ENCODE results near the gene PRDM16. TPM values are rescaled to one million over a fixed set of nuclear protein-coding genes. Genes with fewer than 3 reads are reported as not detected.

PRDM16 gene
- polyA plus RNA-seq, 1 donor from 2014 or later: 0.21 TPM

- H3K9ac ChIP-seq (ENCODE audit: low read length): no peak overlapping the region
- no peaks in the 10 kb centered on the region for H3K9me2 ChIP-seq (ENCODE audit: insufficient read depth, low read length)
- no peak overlapping the region for H2AFZ ChIP-seq (ENCODE audit: low read depth, low read length)
- TF ChIP-seq SMC3 (conservative IDR thresholded peaks at IDR 0.05; ENCODE audit: poor library complexity) (no peak), MXI1 (conservative IDR thresholded peaks at IDR 0.05; ENCODE audit: poor library complexity, severe bottlenecking) (no peak), RAD21 (conservative IDR thresholded peaks at IDR 0.05) (no peak), TAF1 (IDR thresholded peaks at IDR 0.05; ENCODE audit: low read depth) (no peak), EP300 (conservative IDR thresholded peaks at IDR 0.05; ENCODE audit: poor library complexity, severe bottlenecking) (no peak), POLR2AphosphoS5 (IDR thresholded peaks at IDR 0.05) (no peak)
- TF ChIP-seq, protein P1, sequence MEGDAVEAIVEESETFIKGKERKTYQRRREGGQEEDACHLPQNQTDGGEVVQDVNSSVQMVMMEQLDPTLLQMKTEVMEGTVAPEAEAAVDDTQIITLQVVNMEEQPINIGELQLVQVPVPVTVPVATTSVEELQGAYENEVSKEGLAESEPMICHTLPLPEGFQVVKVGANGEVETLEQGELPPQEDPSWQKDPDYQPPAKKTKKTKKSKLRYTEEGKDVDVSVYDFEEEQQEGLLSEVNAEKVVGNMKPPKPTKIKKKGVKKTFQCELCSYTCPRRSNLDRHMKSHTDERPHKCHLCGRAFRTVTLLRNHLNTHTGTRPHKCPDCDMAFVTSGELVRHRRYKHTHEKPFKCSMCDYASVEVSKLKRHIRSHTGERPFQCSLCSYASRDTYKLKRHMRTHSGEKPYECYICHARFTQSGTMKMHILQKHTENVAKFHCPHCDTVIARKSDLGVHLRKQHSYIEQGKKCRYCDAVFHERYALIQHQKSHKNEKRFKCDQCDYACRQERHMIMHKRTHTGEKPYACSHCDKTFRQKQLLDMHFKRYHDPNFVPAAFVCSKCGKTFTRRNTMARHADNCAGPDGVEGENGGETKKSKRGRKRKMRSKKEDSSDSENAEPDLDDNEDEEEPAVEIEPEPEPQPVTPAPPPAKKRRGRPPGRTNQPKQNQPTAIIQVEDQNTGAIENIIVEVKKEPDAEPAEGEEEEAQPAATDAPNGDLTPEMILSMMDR (IDR thresholded peaks at IDR 0.05; ENCODE audit: poor library complexity, severe bottlenecking): no peak
- no peaks in the 10 kb centered on the region for H3K9me3 ChIP-seq (ENCODE audit: low read length)
- no peaks in the 10 kb centered on the region for H4K20me1 ChIP-seq (ENCODE audit: insufficient read depth)
- no peaks in the 10 kb centered on the region for H3K36me3 ChIP-seq (ENCODE audit: insufficient read depth, low read length)
- H3K79me2 ChIP-seq (replicated peaks; ENCODE audit: insufficient read depth, low read length): no peaks in the 10 kb centered on the region
- no peak overlapping the region for H3K4me3 ChIP-seq (ENCODE audit: low read length)
- H3K27ac ChIP-seq (ENCODE audit: low read length): no peak overlapping the region
- H3K27me3 ChIP-seq (ENCODE audit: insufficient read depth, low read depth, low read length): no peaks in the 10 kb centered on the region
- no peaks in the 10 kb centered on the region for H3F3A ChIP-seq (ENCODE audit: insufficient read depth, low read length, poor library complexity, severe bottlenecking)
- H3K4me2 ChIP-seq (ENCODE audit: low read length): no peak overlapping the region
Observed at GRCh38 chr1:3336641-3337630, 267.9 kb downstream of the PRDM16 start.

DNA sequence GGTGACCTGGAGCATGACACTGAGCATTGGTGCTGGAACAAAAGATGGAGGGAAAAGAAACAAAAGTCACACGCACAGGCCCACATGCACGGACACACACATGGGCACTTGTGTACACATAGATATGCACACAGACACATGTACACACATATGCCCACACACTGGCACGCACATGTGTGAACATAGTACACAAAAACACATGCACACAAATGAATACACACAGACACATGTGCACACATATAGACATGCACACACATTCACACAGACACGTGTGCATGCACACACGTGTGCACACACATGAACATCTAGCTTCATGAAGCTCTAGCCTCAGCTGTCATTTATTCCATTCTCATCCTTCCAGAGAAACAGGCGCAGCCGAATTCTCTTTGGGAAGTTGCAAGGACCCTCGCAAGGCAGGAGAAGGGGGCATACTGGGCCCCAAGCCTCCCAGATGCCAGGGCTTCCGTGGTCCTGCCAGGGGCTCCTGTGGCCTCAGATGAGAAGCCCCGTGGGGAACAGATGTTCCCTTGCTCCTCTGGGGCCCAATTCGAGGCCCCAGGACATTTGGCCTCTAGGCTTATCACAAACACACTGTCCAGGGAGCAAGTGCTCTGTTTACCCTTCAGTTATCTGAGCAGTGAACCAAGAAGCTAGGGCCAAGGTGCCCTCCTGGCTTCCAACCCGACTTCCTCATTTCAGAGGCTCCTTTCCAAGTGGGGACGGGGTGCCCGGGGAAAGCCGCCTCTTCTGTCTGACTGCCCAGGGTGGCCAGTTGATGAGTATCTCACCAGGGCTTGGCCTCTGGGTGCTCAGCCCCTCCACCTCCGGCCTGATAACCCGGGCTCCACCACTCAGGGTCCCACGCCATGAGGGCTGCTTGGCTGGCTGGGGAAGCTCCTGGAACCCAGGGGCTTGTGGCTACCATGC is 269.1 kb downstream of the PRDM16 start:
- no peaks in the 10 kb centered on the region for H4K20me1 ChIP-seq (ENCODE audit: insufficient read depth)
- no peaks in the 10 kb centered on the region for H3K27me3 ChIP-seq (ENCODE audit: insufficient read depth, low read depth, low read length)
- H2AFZ ChIP-seq (ENCODE audit: low read depth, low read length): no peak overlapping the region
- H3K9ac ChIP-seq (ENCODE audit: low read length): no peak overlapping the region
- H3K79me2 ChIP-seq (replicated peaks; ENCODE audit: insufficient read depth, low read length): no peaks in the 10 kb centered on the region
- TF ChIP-seq TAF1 (IDR thresholded peaks at IDR 0.05; ENCODE audit: low read depth): no peak
- TF ChIP-seq RAD21 (conservative IDR thresholded peaks at IDR 0.05): no peak
- no peak for TF ChIP-seq EP300 (conservative IDR thresholded peaks at IDR 0.05; ENCODE audit: poor library complexity, severe bottlenecking)
- TF ChIP-seq, protein P2, sequence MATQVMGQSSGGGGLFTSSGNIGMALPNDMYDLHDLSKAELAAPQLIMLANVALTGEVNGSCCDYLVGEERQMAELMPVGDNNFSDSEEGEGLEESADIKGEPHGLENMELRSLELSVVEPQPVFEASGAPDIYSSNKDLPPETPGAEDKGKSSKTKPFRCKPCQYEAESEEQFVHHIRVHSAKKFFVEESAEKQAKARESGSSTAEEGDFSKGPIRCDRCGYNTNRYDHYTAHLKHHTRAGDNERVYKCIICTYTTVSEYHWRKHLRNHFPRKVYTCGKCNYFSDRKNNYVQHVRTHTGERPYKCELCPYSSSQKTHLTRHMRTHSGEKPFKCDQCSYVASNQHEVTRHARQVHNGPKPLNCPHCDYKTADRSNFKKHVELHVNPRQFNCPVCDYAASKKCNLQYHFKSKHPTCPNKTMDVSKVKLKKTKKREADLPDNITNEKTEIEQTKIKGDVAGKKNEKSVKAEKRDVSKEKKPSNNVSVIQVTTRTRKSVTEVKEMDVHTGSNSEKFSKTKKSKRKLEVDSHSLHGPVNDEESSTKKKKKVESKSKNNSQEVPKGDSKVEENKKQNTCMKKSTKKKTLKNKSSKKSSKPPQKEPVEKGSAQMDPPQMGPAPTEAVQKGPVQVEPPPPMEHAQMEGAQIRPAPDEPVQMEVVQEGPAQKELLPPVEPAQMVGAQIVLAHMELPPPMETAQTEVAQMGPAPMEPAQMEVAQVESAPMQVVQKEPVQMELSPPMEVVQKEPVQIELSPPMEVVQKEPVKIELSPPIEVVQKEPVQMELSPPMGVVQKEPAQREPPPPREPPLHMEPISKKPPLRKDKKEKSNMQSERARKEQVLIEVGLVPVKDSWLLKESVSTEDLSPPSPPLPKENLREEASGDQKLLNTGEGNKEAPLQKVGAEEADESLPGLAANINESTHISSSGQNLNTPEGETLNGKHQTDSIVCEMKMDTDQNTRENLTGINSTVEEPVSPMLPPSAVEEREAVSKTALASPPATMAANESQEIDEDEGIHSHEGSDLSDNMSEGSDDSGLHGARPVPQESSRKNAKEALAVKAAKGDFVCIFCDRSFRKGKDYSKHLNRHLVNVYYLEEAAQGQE (IDR thresholded peaks at IDR 0.05; ENCODE audit: borderline replicate concordance): no peak
- no peak for TF ChIP-seq SMC3 (conservative IDR thresholded peaks at IDR 0.05; ENCODE audit: poor library complexity)
- no peak for TF ChIP-seq EZH2 (IDR thresholded peaks at IDR 0.05; ENCODE audit: borderline replicate concordance, insufficient read depth, low read length, poor library complexity, severe bottlenecking)
- no peak for TF ChIP-seq POLR2AphosphoS5 (IDR thresholded peaks at IDR 0.05)
- no peaks in the 10 kb centered on the region for H3K36me3 ChIP-seq (ENCODE audit: insufficient read depth, low read length)
- no peak overlapping the region for H3K4me2 ChIP-seq (ENCODE audit: low read length)
- H3K9me2 ChIP-seq (ENCODE audit: insufficient read depth, low read length): no peaks in the 10 kb centered on the region
- no peaks in the 10 kb centered on the region for H3F3A ChIP-seq (ENCODE audit: insufficient read depth, low read length, poor library complexity, severe bottlenecking)
- H3K9me3 ChIP-seq (ENCODE audit: low read length): no peaks in the 10 kb centered on the region
- no peak overlapping the region for H3K27ac ChIP-seq (ENCODE audit: low read length)
- no peak overlapping the region for H3K4me3 ChIP-seq (ENCODE audit: low read length)

Data from neural cell (in vitro differentiated cells).